OCI-LY1 (cell line): ENCODE measurements around the gene HCFC1.

Experiments
- CTCF ChIP-seq: fragments of 200-600 bp; sonication (generic), shearing (Covaris generic); IDR thresholded peaks from 2 replicates; pipeline ENCODE4 v1.5.1; 2017; ENCODE audit warnings: mild to moderate bottlenecking, antibody characterized with exemption, low read length, moderate library complexity, mixed read lengths
- EZH2 ChIP-seq: fragments of 200-600 bp; sonication (generic), shearing (Covaris generic); IDR thresholded peaks from 2 replicates; pipeline ENCODE4 v1.8.0; 2017; ENCODE audit warnings: borderline replicate concordance, mixed run types, mild to moderate bottlenecking, antibody characterized with exemption, low read length, moderate library complexity, mixed read lengths

DNA sequence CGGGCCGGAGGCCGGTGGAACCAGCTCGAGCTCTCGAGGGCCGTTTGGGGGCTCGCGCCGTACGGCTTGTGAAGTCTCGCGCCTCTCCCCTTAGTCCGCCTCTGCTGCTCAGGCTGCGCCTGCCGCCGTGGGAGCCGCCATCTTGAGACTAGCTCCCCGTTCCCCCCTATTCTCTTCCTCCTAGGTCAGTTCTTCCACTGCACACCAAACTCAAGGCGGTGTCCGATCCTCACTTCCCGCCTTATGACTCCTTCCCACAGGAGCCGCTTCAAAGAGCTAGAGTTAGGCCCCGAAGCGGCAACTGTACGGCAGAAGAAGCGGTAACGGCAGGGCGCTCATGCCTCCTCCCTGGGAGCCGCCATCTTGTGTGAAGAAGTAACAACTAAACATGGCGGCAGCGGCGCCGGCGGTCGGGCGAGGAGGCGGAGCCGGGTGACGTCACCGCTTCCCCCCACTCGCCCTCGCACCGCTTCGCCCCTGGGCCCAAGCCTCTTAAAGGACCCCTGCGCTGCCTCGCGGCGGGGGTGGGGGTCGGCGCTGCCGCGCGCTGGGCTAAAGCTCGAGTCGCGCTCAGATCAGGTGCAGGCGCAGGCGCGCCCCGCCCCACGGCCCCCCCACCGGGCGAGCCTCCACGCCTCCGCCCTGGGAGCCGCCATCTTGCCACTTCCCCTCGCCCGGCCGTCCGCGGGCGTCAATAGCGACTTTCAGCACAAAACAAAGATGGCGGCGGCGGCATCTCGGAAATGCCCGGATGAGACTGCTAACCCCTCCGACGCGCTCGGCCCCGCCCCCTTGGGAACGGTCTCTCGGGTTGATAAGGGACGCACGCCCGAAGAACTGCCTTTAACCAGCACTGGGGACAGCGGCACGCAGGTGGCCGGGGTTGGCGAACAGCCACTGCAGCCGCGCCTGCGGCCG is at the start of gene HCFC1:
- TF ChIP-seq CTCF (no peak), EZH2 (no peak)
